ENCODE measurements around the gene ANGPTL7.

ANGPTL7 gene

GRCh38 chr1:11187000-11187399 is 2.2 kb upstream of the ANGPTL7 start:
- no peak overlapping the region for H3K27ac ChIP-seq (ENCODE audit: low read depth, low read length)
- H3K27me3 ChIP-seq (ENCODE audit: control insufficient read depth, insufficient read depth, low read length), result no peaks in the 10 kb centered on the region
- peaks cover 72% of the 10 kb centered on the region for H3K36me3 ChIP-seq (ENCODE audit: control insufficient read depth, insufficient read depth, low read length)
- no peak overlapping the region for H3K9ac ChIP-seq (ENCODE audit: low read depth, low read length)
- H3K4me1 ChIP-seq (ENCODE audit: control insufficient read depth, insufficient read depth, low read length), result no peaks in the 10 kb centered on the region
- no peaks in the 10 kb centered on the region for H3K9me3 ChIP-seq (ENCODE audit: control insufficient read depth, insufficient read depth, low read length)
- H3K4me3 ChIP-seq (ENCODE audit: low read depth, low read length), result no peak overlapping the region

GRCh38 chr1:11187494-11187893 is 1.7 kb upstream of the ANGPTL7 start:
- Histone ChIP-seq H3K36me3 (ENCODE audit: control insufficient read depth, insufficient read depth, low read length) (peaks cover 72% of the 10 kb centered on the region), H3K4me1 (ENCODE audit: control insufficient read depth, insufficient read depth, low read length) (no peaks in the 10 kb centered on the region), H3K9ac (ENCODE audit: low read depth, low read length) (no peak overlapping the region), H3K27ac (ENCODE audit: low read depth, low read length) (no peak overlapping the region), H3K27me3 (ENCODE audit: control insufficient read depth, insufficient read depth, low read length) (no peaks in the 10 kb centered on the region), H3K4me3 (ENCODE audit: low read depth, low read length) (no peak overlapping the region), H3K9me3 (ENCODE audit: control insufficient read depth, insufficient read depth, low read length) (no peaks in the 10 kb centered on the region)

- Histone ChIP-seq H3K27me3 (ENCODE audit: control insufficient read depth, insufficient read depth, low read length) (no peaks in the 10 kb centered on the region), H3K9me3 (ENCODE audit: control insufficient read depth, insufficient read depth, low read length) (no peaks in the 10 kb centered on the region), H3K4me1 (ENCODE audit: control insufficient read depth, insufficient read depth, low read length) (no peaks in the 10 kb centered on the region), H3K4me3 (ENCODE audit: low read depth, low read length) (no peak overlapping the region), H3K36me3 (ENCODE audit: control insufficient read depth, insufficient read depth, low read length) (peaks cover 71% of the 10 kb centered on the region), H3K9ac (ENCODE audit: low read depth, low read length) (no peak overlapping the region), H3K27ac (ENCODE audit: low read depth, low read length) (no peak overlapping the region)
These were observed 1.2 kb upstream of the ANGPTL7 start for GRCh38 chr1:11187931-11188330.

GRCh38 chr1:11188381-11188780 is 774 bp upstream of the ANGPTL7 start:
- no peaks in the 10 kb centered on the region for H3K4me1 ChIP-seq (ENCODE audit: control insufficient read depth, insufficient read depth, low read length)
- H3K4me3 ChIP-seq (ENCODE audit: low read depth, low read length), result no peak overlapping the region
- no peaks in the 10 kb centered on the region for H3K27me3 ChIP-seq (ENCODE audit: control insufficient read depth, insufficient read depth, low read length)
- H3K36me3 ChIP-seq (ENCODE audit: control insufficient read depth, insufficient read depth, low read length), result peaks cover 71% of the 10 kb centered on the region
- H3K9ac ChIP-seq (ENCODE audit: low read depth, low read length), result no peak overlapping the region
- H3K27ac ChIP-seq (ENCODE audit: low read depth, low read length), result no peak overlapping the region
- H3K9me3 ChIP-seq (ENCODE audit: control insufficient read depth, insufficient read depth, low read length), result no peaks in the 10 kb centered on the region

GRCh38 chr1:11193376-11193775 is 4.2 kb downstream of the ANGPTL7 start:
- H3K36me3 ChIP-seq (ENCODE audit: control insufficient read depth, insufficient read depth, low read length), result peaks cover 93% of the 10 kb centered on the region
- no peaks in the 10 kb centered on the region for H3K27me3 ChIP-seq (ENCODE audit: control insufficient read depth, insufficient read depth, low read length)
- H3K9me3 ChIP-seq (ENCODE audit: control insufficient read depth, insufficient read depth, low read length), result no peaks in the 10 kb centered on the region
- no peak overlapping the region for H3K4me3 ChIP-seq (ENCODE audit: low read depth, low read length)
- no peak overlapping the region for H3K9ac ChIP-seq (ENCODE audit: low read depth, low read length)
- H3K4me1 ChIP-seq (ENCODE audit: control insufficient read depth, insufficient read depth, low read length), result no peaks in the 10 kb centered on the region
- no peak overlapping the region for H3K27ac ChIP-seq (ENCODE audit: low read depth, low read length)

- peaks cover 93% of the 10 kb centered on the region for H3K36me3 ChIP-seq (ENCODE audit: control insufficient read depth, insufficient read depth, low read length)
These were observed 5.4 kb downstream of the ANGPTL7 start for GRCh38 chr1:11194407-11195176.

GRCh38 chr1:11196945-11197344 is 7.8 kb downstream of the ANGPTL7 start:
- Histone ChIP-seq H3K27me3 (ENCODE audit: control insufficient read depth, insufficient read depth, low read length) (no peaks in the 10 kb centered on the region), H3K27ac (ENCODE audit: low read depth, low read length) (no peak overlapping the region), H3K9ac (ENCODE audit: low read depth, low read length) (no peak overlapping the region), H3K4me3 (ENCODE audit: low read depth, low read length) (no peak overlapping the region), H3K9me3 (ENCODE audit: control insufficient read depth, insufficient read depth, low read length) (no peaks in the 10 kb centered on the region), H3K36me3 (ENCODE audit: control insufficient read depth, insufficient read depth, low read length) (peaks cover 91% of the 10 kb centered on the region), H3K4me1 (ENCODE audit: control insufficient read depth, insufficient read depth, low read length) (no peaks in the 10 kb centered on the region)

More at GRCh38 chr1:11194407-11195176, 5.4 kb downstream of the ANGPTL7 start:
- Histone ChIP-seq H3K4me1 (ENCODE audit: control insufficient read depth, insufficient read depth, low read length) (no peaks in the 10 kb centered on the region), H3K27ac (ENCODE audit: low read depth, low read length) (no peak overlapping the region), H3K9ac (ENCODE audit: low read depth, low read length) (no peak overlapping the region), H3K4me3 (ENCODE audit: low read depth, low read length) (no peak overlapping the region), H3K9me3 (ENCODE audit: control insufficient read depth, insufficient read depth, low read length) (no peaks in the 10 kb centered on the region), H3K27me3 (ENCODE audit: control insufficient read depth, insufficient read depth, low read length) (no peaks in the 10 kb centered on the region)

- Histone ChIP-seq H3K4me3 (ENCODE audit: low read depth, low read length) (no peak overlapping the region), H3K27ac (ENCODE audit: low read depth, low read length) (no peak overlapping the region), H3K36me3 (ENCODE audit: control insufficient read depth, insufficient read depth, low read length) (peaks cover 90% of the 10 kb centered on the region), H3K4me1 (ENCODE audit: control insufficient read depth, insufficient read depth, low read length) (no peaks in the 10 kb centered on the region), H3K9me3 (ENCODE audit: control insufficient read depth, insufficient read depth, low read length) (no peaks in the 10 kb centered on the region), H3K27me3 (ENCODE audit: control insufficient read depth, insufficient read depth, low read length) (no peaks in the 10 kb centered on the region), H3K9ac (ENCODE audit: low read depth, low read length) (no peak overlapping the region)
These were observed 8.2 kb downstream of the ANGPTL7 start for GRCh38 chr1:11197359-11197758.

GRCh38 chr1:11198257-11198656 is 9.1 kb downstream of the ANGPTL7 start:
- no peaks in the 10 kb centered on the region for H3K27me3 ChIP-seq (ENCODE audit: control insufficient read depth, insufficient read depth, low read length)
- H3K36me3 ChIP-seq (ENCODE audit: control insufficient read depth, insufficient read depth, low read length), result peaks cover 87% of the 10 kb centered on the region
- H3K4me3 ChIP-seq (ENCODE audit: low read depth, low read length), result no peak overlapping the region
- no peak overlapping the region for H3K9ac ChIP-seq (ENCODE audit: low read depth, low read length)
- no peak overlapping the region for H3K27ac ChIP-seq (ENCODE audit: low read depth, low read length)
- no peaks in the 10 kb centered on the region for H3K4me1 ChIP-seq (ENCODE audit: control insufficient read depth, insufficient read depth, low read length)
- H3K9me3 ChIP-seq (ENCODE audit: control insufficient read depth, insufficient read depth, low read length), result no peaks in the 10 kb centered on the region

GRCh38 chr1:11198851-11199594 is 9.9 kb downstream of the ANGPTL7 start:
- H3K36me3 ChIP-seq (ENCODE audit: control insufficient read depth, insufficient read depth, low read length), result peaks cover 87% of the 10 kb centered on the region
- no peak overlapping the region for H3K9ac ChIP-seq (ENCODE audit: low read depth, low read length)
- H3K27me3 ChIP-seq (ENCODE audit: control insufficient read depth, insufficient read depth, low read length), result no peaks in the 10 kb centered on the region
- no peak overlapping the region for H3K4me3 ChIP-seq (ENCODE audit: low read depth, low read length)
- no peak overlapping the region for H3K27ac ChIP-seq (ENCODE audit: low read depth, low read length)
- H3K9me3 ChIP-seq (ENCODE audit: control insufficient read depth, insufficient read depth, low read length), result no peaks in the 10 kb centered on the region
- H3K4me1 ChIP-seq (ENCODE audit: control insufficient read depth, insufficient read depth, low read length), result no peaks in the 10 kb centered on the region
